GM19468 (cell line): ENCODE results near the gene MYLIP.

Experiments
- ATAC-seq: cut with Tn5 transposase; IDR thresholded peaks from one replicate; pipeline ENCODE4 v1.9.1; 2021; ENCODE audit warnings: mild to moderate bottlenecking, moderate library complexity, moderate number of reproducible peaks; ENCODE audit not compliant: unreplicated experiment; ENCODE audit errors: extremely low read depth

Gene MYLIP

DNA sequence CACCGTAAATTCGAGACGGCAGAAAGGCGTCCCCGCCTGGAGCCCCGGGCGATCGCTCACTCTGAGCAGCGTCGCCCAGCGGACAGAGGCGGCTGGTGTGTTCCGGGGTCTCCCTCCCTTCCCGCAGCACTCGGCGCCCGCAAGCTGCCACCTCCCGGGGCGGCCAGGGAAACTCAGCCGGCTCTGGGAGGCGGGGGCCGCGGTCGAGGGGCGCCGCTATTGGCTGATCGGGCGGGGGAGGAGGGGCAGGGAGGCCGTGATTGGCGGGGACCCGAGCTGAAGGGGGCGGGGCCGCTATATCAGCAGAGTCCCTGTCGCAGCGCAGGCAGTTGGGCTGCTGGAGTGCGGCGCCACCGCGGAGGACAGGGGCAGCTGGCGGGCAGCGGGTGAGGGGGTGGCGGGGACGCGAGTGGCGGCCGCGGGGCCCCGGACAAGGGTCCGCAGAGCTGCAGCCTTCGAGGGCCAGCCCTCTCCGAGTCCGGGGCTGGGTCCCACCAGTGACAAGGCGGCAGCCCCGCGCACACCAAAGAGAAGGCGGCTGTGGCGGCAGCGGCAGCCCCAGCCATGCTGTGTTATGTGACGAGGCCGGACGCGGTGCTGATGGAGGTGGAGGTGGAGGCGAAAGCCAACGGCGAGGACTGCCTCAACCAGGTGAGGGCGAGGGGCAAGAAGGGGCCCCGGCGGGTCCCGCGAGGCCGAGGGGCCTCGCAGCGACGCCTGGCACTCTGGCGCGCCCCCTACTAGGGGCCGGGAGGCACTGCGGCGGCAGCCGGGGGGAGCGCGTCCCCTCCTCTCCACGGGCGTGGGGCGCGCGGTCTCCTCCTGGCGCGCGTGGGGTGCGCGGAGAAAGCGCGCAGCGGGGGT is at the start of gene MYLIP:
Gene MYLIP (plus strand): TSS at position 328 of the 864 bp plus-strand sequence. CDS start 237 bp downstream, at position 565.
- peak; percentile 32 for ATAC-seq

DNA sequence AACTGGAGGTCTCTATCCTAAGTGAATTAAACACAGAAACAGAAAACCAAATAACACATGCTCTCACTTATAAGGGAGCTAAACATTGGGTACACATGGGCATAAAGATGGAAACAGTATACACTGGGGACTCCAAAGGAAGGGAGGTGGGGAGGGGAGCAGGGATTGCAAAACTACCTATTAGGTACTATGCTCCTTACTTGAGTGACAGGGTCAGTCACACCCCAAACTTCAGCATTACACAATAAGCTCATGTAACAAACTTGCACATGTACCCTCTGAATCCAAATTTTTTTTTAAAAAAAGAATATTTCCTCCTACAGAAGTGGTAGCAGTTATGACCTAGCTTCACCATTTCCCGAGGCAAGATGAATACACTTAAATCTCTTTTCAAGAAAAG is 49.5 kb upstream of the MYLIP start:
- ATAC-seq = no peak

- no peak for ATAC-seq
Measured at GRCh38 chr6:16080204-16080603, 48.7 kb upstream of the MYLIP start.

DNA sequence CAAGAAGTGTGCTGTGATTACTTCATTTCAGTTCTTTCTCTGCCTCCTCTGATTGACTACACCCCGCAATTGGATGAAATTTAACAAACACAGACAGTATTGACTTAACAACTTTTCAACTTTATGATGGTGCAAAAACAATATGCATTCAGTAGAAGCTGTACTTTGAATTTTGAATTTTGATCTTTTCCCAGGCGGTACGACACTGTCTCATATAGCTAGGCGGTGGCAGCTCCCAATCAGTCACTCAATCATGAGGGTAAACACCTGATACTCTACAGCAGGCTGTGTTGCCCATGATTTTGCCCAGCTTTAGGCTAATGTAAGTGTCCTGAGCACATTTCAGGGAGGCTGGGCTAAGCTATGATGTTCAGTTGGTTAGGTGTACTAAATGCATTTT is 47.6 kb upstream of the MYLIP start:
- ATAC-seq = no peak

- no peak for ATAC-seq
Measured at GRCh38 chr6:16082361-16082760, 46.5 kb upstream of the MYLIP start.

- ATAC-seq = no peak
Measured at GRCh38 chr6:16086965-16087364, 41.9 kb upstream of the MYLIP start.

DNA sequence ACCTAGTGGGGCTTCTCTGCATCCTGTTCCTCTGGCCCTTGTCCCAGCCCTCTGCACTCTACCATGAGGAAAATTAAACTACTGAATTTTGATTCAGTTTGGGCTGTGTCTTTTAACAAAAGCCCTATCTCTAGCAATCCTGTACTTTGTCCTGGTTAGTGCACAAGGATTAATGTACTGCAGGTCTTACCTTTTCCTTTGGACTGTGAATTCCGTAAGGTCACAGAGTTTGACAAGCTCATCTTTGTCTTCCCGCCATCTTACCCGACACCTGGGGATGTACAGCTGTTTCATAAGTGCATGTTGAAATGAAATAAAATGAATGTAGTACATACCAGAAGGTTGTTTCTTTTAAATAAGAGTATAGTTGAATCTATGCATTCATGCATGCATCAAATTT is 41.5 kb upstream of the MYLIP start:
- no peak for ATAC-seq

DNA sequence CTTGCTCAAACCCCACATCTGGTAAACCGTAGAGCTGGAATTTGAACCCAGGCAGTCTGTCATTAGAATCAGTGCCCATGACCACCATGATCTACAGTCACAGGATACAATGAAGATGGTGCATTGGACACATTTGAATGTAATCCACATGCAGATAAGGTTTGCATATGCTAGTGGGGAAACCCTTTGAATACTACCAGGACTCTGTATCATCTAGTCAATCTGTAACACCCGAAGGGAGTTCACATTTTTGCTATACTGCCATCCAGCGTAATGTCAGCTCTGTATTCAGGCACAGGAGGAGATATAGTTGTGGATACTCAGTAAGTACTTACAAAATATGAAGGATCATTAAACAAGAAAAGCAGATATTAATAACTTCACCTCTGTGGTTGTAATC is 40.5 kb upstream of the MYLIP start:
- no peak for ATAC-seq

DNA sequence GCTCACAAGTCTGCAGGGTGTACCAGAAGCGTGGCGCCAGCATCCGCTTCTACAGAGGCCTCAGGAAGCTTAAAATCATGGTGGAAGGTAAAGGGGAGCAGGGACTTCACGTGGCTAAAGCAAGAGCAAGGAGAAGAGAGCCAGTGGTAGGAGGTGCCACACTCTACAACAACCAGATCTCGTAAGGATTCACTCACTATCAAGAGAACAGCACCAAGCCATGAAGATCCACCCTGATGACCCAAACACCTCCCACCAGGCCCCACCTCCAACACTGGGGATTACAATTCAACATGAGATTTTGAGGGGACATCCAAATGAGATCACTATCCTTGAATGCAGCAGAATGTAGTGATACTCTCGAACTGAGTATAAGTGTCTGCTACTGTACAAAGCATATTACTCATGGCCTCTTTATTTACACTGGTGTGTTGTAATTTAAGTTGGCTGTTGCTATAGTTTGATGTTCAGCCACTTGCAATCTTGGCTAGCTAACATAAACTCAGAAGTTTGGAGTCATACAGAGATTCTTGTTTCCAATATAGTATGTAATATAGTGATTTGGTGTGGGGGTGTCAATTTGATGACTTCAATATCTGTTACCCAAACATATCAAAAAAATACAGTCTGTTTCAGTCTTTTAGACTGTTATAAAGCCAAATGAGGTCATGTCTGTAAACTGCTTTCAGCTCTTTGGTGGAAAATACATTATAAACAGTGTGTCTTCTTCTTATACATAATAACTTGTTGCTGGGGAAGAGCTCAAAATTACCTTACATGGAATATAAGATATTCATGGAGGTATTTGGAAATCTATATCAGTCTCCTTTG is 39.4 kb upstream of the MYLIP start:
- ATAC-seq = no peak

GRCh38 chr6:16090452-16090851 is 38.4 kb upstream of the MYLIP start:
- ATAC-seq = no peak

DNA sequence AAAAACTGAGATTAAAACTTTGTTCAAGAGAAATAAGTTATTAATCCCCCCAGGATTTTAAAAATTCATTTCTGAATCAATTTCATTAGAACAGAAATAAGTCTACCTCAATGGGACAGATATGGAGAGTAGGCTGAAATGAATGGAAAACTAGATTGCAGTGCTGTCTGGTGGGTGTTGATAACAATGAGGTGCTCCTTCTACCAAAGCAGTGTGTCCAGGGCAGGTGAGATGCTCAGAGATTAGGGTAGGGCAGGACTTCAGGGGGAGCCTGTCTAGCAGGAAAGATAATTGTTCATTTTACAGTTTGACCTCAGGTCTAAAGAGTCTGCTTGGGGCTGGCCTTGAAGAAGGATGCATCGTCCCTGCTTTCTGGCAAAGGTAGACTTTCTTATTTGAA is 38.0 kb upstream of the MYLIP start:
- no peak for ATAC-seq

DNA sequence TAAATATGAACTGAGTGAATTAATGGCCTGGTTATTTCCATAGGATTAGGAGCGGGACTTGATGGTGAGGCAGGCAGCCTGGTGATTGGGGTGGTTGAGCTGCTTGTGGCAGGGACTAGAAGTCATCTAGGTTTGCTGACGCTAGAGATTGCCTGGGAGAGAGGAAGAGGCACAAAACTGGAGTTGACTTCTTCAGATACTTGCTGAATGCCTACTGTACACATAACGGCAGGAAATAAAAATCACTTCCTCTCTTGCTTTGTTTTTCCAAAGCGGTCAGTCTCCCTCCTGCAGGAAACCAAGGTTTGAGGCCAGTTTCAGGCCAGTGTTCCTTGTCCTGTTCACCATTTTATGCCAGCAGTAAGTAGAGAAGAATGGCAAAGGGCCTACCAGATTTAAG is 36.7 kb upstream of the MYLIP start:
- ATAC-seq = no peak

GRCh38 chr6:16092990-16093389 is 35.9 kb upstream of the MYLIP start:
- no peak for ATAC-seq

- no peak for ATAC-seq
Measured at GRCh38 chr6:16095180-16095579, 33.7 kb upstream of the MYLIP start.

- no peak for ATAC-seq
Measured at GRCh38 chr6:16097382-16098171, 31.3 kb upstream of the MYLIP start.

DNA sequence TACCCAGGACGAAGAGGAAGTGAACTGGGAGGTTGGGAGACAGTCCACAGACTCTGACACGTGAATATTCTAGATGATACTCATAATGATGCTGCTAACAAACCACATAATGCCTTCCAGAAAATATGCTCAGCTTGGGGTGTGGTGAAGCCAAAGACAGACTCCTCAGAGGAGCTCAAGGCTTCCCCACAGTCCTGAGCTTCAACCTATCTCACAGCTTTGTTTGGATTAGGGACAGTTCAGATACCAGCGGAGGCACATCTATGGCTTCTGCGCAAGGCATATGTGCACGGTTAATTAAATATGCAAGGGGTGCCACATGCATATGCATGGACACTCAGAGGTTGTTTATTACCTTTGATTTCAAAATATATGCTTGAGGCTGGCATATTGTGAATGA is 30.7 kb upstream of the MYLIP start:
- ATAC-seq = no peak

DNA sequence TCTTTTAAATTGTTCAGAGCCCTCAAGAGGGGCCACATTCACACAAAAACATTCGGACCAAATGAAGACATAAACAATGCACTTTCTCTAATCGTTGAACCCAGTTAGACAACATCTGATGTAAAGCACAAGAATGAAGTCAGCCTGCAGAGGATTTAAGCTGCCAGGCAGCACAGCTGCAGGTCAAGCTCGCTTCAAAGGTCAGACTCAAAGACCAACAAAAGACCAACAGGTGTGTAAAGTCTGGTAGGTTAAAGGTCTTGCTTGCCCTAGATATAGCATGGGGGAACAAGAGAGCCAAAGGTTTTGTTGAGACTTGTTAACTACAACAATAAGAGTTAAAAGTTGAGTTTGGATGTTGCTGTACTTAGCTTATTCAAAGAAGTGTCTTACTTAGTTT is 26.7 kb upstream of the MYLIP start:
- ATAC-seq = no peak

- ATAC-seq = no peak
Measured at GRCh38 chr6:16103722-16104121, 25.2 kb upstream of the MYLIP start.

GRCh38 chr6:16104624-16105433 is 24.1 kb upstream of the MYLIP start:
- ATAC-seq = no peak

DNA sequence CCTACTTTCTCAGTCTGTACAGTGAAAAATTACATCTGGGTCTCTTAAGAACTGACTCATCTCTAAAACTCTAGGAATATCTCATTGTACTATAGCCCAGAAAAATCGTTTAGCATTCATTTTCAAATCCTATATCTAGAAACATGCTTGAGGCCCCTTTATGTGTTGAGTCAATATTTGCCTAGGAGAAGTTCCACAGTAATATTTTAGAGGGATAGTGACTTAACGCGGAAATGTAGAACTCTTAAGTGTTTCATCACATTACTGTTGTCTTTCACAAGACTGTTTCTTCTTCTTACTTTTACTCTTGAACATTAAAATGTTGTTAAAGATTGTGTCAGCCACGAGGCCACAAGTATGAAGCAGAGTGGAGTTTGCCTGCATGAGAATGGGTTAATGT is 23.0 kb upstream of the MYLIP start:
- no peak for ATAC-seq
